Islet precursor cell (in vitro differentiated cells): ENCODE results near the gene THY1.
"Not testable (repeated sequence)": the region's sequence is repeated elsewhere in the genome, so short reads cannot be mapped to it uniquely, and the experiment has no call there.

Experiments used
- DNase-seq: peaks from one replicate; pipeline ENCODE4 v3.0.0-alpha.2; 2018

THY1 gene

GRCh38 chr11:119445379-119445778 lies 22.4 kb upstream of the THY1 start:
- DNase-seq, result no peak

GRCh38 chr11:119441898-119442243 lies 18.9 kb upstream of the THY1 start:
- no peak for DNase-seq

DNA sequence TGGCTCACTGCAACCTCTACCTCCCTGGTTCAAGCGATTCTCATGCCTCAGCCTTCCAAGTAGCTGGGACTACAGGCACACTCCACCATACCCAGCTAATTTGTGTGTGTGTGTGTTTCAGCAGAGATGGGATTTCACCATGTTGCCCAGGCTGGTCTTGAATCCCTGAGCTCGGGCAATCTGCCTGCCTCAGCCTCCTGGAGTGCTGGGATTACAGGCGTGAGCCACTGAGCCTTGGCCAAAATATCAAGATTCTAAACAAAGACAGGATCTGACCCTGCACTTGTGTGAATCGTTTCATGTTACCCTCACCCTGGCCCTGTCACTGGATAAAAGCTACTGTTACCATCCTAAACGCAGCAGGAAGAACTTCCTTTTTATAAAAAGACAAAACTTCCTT lies 15.6 kb upstream of the THY1 start:
- no peak for DNase-seq

DNA sequence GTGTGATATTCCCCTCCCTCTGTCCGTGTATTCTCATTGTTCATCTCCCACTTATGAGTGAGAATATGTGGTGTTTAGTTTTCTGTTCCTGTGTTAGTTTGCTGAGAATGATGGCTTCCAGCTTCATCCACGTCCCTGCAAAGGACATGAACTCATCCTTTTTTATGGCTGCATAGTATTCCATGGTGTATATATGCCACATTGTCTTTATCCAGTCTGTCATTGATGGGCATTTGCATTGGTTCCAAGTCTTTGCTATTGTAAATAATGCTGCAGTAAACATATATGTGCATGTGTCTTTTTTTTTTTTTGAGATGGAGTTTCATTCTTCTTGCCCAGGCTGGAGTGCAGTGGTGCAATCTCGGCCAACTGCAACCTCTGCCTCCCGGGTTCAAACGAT lies 14.5 kb upstream of the THY1 start:
- DNase-seq, result not testable (repeated sequence)

GRCh38 chr11:119436711-119437110 lies 13.7 kb upstream of the THY1 start:
- DNase-seq, result no peak

- no peak for DNase-seq
These were observed 13.1 kb upstream of the THY1 start for GRCh38 chr11:119436093-119436492.

GRCh38 chr11:119434591-119435330 lies 11.8 kb upstream of the THY1 start:
- no peak for DNase-seq

GRCh38 chr11:119433358-119433725 lies 10.4 kb upstream of the THY1 start:
- DNase-seq, result no peak

DNA sequence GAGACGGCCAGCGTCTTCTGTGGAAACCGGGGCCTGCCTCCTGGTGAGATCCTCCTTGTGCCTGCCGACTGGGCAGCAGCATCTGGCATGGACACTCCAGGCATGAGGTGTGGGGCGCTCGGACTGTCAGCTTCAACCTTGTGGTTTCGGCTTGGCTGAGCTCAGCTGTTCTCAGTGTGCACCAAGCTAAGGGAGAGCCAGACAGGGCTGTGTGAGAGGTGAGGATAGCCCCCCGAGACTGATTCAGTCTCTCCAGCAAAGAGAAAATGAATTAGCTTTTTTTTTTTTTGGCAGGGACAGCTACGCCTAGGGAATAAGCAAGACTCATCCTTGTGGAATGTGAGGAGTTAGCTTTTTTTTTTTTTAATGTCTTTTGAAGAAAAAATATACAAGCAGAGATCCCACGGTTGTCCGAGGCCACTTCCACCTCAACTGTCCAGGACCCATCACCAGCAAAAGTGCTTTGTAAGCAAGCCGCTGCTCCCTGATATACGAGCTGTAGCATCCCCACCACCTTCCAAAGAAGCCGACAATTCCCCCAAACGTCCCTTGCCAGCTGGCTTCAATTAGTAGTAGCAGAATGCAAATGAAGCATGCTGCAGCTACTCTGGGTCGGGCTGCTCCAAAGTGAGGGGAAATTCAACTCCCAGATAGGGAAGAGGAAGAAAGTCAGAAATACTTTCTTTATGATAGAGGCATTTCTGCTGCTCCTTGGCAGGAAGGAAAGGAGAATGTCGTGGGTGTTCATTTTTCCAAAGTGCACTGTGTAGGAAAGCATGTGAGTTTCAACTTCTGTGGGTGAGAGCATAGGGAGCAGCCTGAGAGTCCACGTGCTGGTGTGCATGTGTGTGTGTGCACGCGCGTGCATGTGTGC lies 9.7 kb upstream of the THY1 start:
- DNase-seq, result peak; percentile 58

GRCh38 chr11:119431523-119431922 lies 8.6 kb upstream of the THY1 start:
- no peak for DNase-seq

GRCh38 chr11:119427279-119427678 lies 4.3 kb upstream of the THY1 start:
- no peak for DNase-seq

DNA sequence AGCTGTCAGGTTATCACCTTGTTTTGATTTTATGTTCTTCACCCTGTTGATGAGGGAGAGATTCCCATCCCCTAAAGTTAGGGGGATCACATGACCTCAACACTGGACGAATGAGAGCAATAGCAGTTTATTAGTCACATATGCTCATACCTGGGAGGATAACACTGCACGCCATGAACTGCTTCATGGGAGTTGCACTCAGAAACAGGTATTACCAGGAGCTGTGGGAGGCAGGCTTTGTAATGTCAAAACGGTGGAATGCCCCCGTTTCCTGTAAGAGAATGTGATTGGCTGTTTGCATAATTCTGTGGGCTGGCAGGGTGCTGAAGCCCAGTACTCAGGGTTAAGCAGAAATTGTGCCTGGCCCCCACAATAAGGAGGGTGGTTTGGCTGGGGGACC lies 3.2 kb upstream of the THY1 start:
- DNase-seq, result no peak

DNA sequence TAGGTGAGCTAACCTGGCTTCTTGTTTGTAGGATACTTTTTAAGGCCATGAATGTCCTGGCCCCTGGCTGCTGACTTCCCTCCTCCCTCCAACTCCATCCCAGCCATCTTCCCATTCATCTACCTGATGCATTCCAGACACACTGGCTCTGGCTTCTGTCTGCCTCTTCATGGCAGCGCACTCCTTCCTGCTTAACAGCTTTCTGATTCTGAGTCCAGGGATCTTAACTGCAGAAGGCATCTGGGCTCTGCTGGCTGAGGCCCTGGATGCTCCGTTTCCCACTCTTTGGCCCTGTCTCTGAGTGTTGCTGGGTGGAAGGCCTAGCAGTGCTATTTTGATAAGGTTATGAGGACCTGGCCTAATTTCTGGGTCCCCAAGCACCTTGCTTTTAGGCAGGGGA lies 1.8 kb upstream of the THY1 start:
- peak; percentile 87 for DNase-seq

DNA sequence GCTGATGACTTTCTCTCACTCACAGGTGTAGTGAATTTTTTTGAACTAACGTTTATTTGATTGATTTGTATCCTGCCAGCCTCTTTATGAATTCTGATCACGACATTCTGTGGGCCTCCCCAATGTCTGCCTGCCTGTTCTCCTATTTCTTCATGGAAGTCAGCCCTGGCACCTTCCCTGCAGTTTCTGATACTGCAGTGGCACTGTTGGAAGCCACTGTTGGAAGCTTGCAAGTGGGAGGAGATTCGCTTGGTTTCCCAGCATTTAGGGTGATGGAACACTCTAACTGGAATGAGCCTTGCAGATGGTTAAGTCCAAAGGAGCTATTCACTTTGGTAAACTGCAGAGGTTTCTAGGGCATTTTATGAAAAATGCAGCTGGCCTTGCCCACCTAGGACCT lies 1.3 kb upstream of the THY1 start:
- no peak for DNase-seq

DNA sequence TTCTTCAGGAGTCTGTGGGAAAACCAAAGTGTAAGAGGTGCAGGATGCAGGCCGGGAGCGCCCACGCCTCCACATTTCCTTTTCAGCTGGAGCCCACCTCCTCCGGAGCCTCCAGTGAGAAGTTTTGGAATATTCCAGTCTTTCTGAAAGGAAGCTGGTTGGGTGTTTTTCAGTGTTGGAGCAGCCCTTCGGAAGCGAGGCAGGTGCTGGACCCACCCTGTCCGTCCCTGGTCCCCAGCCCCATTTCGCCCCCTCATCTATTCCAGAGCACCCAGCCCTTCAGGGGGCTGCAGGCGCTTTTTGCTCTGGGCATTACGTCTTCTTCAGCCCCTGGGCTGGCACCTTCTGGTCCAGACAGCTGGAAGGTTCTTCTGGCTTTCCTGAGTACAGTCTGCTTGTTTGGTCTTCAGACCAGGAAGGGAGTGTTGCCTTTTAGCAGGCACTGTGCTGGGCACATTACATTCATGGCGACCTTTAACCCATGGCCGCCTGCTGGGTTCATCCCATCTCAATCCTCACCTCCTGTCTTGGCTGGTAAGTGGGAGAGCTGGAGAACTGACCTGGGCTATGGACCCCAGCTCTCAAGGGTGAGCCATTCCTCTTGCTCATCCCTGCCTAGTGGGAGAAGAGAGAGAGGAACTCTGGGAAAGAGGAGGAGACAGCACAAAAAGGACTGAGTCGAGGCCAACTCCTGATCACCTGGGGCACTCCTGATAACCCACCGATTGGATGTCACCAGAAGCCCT lies 710 bp upstream of the THY1 start:
- DNase-seq, result peak; percentile 53

- DNase-seq, result peak; percentile 75
These were observed 797 bp downstream of the THY1 start for GRCh38 chr11:119421941-119422808.

- no peak for DNase-seq
These were observed 1.6 kb downstream of the THY1 start for GRCh38 chr11:119421351-119421750.

- DNase-seq, result no peak
These were observed 2.3 kb downstream of the THY1 start for GRCh38 chr11:119420631-119421030.

DNA sequence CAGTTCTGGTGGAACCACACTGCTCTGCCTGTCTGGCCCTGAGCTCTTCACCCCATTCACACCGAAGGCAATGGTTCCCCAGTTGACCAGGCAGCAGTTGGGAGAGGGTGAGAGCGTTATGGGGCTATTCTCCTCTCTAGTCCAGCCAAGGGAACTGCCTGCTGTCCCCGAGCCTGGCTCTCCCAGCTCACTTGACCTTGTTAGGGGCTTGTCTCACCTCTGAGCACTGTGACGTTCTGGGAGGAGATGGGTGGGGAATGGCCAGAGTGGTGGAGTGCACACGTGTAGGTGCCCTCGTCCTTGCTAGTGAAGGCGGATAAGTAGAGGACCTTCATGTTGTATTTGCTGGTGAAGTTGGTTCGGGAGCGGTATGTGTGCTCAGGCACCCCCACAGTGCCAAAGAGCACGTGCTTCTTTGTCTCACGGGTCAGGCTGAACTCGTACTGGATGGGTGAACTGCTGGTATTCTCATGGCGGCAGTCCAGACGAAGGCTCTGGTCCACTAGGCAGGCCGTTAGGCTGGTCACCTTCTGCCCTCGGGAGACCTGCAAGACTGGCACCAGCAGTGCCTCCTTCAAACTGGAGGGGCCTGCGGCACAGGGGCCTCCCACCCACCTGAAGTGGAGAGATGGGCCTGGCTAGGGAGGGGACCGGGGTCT lies 3.0 kb downstream of the THY1 start:
- no peak for DNase-seq

DNA sequence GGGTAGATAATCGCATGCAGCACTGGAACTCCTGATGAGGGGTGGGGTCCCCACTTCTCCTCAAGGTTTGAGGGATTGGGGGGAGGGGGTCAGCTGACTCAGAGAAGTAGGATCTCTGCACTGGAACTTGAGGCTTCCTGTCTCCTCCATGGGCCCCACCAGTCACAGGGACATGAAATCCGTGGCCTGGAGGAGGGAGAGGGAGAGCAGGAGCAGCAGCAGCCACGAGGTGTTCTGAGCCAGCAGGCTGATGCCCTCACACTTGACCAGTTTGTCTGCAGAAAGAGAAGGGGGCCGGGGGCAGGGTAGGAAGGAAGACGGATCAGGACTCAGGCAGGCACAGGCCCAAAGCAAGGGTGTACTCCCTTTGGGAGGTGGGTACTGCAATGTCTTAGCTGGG lies 3.7 kb downstream of the THY1 start:
- no peak for DNase-seq

DNA sequence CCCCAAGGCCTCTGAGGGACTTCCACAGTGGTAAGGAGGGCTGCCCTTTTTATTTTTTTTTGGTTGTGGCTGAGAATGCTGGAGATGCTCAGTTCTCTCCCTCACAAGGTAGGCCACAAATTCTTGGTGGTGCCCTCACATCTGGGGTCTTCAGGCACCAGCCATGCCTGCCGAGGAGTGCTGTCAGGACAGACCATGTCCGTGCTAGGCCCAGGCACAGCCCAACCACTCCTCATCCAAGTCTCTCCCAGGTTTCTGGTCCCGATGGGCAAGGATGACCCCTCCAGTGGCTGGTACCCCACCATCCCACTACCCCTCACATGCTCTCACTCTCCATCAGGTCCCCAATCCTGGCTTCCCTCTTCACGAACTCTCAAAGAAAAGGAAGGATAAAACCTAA lies 4.2 kb downstream of the THY1 start:
- DNase-seq, result no peak
